Stimulated activated CD4-positive, alpha-beta T cell treated with anti-CD3 and anti-CD28 coated beads, Interleukin-4, amount 100 ng/mL, for 24 hours (primary cell): ENCODE results near the gene RBCK1.
"Not testable (repeated sequence)": the region's sequence is repeated elsewhere in the genome, so short reads cannot be mapped to it uniquely, and the experiment has no call there.

ENCODE experiments used
- DNase-seq: peaks from one replicate; pipeline ENCODE4 v3.0.0-alpha.2; 2020

The RBCK1 gene

GRCh38 chr20:376750-377149 lies 31.3 kb upstream of the RBCK1 start:
- no peak for DNase-seq

DNA sequence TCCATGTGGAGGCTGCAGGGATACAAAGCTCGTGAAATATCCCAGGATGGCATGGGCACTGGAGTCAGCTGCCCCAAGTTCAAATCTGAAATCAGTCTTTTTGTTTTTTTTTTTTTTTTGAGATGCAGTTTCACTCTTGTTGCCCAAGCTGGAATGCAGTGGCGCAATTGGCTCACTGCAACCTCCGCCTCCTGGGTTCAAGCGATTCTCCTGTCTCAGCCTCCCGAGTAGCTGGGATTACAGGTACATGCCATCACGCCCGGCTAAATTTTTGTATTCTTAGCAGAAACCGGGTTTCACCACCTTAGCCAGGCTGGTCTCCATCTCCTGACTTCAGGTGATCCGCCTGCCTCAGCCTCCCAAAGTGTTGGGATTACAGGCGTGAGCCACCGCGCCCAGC lies 30.5 kb upstream of the RBCK1 start:
- DNase-seq: not testable (repeated sequence)

DNA sequence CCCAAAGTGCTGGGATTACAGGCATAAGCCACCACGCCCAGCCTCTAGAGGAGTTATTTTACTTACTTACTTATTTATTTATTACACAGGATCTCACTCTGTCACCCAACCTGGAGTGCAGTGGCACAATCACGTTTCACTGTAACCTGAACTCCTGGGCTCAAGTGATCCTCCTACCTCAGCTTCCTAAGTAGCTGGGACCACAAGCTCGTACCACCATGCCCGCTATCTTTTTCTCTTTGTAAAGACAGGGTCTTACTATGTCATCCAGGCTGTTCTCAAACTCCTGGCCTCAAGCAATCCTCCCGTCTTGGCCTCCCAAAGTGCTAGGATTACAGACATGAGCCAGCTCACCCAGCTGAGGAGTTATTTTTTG lies 29.1 kb upstream of the RBCK1 start:
- DNase-seq: no peak

- peak; percentile 74 for DNase-seq
Measured at GRCh38 chr20:380763-381580, 27.1 kb upstream of the RBCK1 start.

GRCh38 chr20:381581-382290 lies 26.4 kb upstream of the RBCK1 start:
- DNase-seq: peak; percentile 67

GRCh38 chr20:382291-383115 lies 25.6 kb upstream of the RBCK1 start:
- no peak for DNase-seq

- no peak for DNase-seq
Measured at GRCh38 chr20:383889-384288, 24.2 kb upstream of the RBCK1 start.

GRCh38 chr20:384723-385122 lies 23.4 kb upstream of the RBCK1 start:
- no peak for DNase-seq

GRCh38 chr20:385448-385847 lies 22.7 kb upstream of the RBCK1 start:
- DNase-seq: no peak

DNA sequence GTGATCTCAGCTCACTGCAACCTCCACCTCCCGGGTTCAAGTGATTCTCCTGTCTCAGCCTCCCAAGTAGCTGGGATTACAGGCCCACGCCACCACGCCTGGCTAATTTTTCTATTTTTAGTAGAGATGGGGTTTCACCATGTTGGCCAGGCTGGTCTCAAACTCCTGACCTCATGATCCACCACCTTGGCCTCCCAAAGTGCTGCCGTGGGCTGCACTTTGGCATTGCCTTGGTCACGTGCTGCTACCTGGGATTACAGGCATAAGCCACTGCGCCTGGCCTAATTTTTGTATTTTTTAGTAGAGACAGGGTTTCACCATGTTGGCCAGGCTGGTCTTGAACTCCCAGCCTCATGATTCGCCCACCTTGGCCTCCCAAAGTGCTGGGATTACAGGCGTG lies 21.5 kb upstream of the RBCK1 start:
- DNase-seq: not testable (repeated sequence)

GRCh38 chr20:387520-387919 lies 20.6 kb upstream of the RBCK1 start:
- no peak for DNase-seq

- no peak for DNase-seq
Measured at GRCh38 chr20:388034-388994, 19.8 kb upstream of the RBCK1 start.

- DNase-seq: no peak
Measured at GRCh38 chr20:389220-389619, 18.9 kb upstream of the RBCK1 start.

DNA sequence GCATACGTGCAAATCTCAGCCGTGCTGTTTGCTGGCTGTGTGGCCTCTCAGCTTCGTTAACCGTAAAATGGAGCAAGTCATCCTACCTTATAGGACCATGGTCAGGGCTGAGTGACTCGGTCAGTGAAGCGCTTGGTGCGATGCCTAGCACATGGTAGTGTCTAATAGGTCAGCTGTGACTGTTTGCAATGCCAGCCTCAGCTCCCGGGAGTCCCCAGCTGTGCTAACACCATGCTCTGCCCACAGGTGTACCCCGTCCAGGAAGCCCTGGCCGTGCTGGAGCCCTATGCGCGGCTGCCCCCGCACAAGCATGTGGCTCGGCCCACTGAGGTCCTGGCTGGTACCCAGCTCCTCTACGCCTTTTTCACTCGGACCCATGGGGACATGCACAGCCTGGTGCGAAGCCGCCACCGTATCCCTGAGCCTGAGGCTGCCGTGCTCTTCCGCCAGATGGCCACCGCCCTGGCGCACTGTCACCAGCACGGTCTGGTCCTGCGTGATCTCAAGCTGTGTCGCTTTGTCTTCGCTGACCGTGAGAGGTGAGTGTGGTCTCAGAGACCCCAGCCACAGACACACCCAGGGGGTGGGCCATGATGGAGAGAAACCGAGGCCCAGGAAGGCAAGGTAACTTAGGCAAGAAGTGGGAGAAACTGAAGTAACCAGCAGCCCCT lies 16.9 kb upstream of the RBCK1 start:
- no peak for DNase-seq

DNA sequence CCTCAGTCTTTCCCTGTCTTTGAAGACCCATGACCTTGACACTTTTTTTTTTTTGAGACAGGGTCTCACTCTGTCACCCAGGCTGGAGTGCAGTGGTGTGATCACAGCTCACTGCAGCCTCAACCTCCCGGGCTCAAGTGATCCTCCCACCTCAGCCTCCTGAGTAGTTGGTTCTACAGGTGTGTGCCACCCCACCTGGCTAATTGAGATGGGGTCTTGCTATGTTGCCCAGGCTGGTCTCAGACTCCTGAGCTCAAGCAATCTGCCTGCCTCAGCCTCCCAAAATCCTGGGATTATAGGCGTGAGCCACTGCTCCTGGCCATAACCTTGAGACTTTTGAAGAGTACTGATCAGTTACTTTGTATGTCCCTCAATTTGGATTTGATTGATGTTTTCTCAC lies 14.8 kb upstream of the RBCK1 start:
- not testable (repeated sequence) for DNase-seq

- no peak for DNase-seq
Measured at GRCh38 chr20:396252-396618, 11.9 kb upstream of the RBCK1 start.

DNA sequence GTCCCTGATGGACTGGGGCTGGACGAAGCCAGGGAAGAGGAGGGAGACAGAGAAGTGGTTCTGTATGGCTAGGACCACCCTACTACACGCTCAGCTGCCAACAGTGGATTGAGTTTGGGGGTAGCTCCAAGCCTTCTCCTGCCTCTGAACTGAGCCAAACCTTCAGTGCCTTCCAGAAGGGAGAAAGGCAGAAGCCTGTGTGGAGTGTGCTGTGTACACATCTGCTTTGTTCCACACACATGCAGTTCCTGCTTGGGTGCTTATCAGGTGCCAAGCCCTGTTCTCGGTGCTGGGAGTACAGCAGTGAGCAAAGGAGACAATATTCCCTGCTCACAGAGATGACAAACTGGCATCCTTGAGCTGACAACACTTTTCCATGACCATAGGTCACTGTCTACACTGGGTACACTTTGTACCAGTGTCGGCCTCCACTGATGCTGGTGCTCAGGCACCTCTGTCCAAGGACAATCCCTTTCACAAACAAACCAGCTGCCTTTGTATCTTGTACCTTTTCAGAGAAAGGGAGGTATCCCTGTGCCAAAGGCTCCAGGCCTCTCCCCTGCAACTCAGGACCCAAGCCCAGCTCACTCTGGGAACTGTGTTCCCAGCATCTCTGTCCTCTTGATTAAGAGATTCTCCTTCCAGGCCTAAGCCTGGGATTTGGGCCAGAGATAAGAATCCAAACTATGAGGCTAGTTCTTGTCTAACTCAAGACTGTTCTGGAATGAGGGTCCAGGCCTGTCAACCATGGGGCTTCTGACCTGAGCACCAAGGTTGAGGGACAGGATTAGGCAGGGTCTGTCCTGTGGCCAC lies 11.3 kb upstream of the RBCK1 start:
- DNase-seq: no peak

DNA sequence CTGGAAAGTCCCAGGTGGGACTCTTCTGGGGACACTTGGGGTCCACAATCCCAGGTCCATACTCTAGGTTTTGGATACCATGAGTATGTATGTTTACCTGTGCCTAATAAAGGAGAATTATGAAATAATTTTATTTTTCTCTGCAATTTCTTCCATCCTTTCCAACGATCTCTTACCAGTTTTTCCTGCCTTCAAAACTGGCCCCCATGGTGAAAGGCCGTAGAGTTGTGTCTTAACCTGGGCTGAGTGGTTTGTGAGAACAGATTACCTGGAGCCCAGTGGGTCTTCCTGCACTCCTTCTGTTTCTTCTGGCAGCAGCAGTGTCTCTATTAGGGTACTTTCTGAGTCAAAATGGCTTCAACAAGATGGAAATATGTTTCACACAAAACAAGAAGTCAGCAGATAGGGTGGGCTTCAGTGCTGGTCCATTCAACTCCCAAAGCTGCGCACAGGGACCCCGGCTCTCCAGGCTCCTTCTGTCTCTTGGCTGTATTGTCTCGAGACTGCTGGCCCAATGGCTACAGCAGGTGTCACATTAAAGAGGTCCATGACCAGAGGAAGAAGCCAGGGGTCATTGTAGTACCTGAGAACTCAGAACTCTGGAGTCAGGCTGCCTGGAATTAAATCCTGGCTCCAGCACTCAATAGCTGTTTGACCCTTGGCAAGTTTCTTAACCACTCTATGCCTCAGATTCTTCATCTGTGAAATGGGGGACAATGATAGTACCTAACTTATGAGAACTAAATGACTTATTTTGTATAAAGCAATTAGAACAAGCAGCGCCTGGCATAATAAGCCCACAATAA lies 10.5 kb upstream of the RBCK1 start:
- no peak for DNase-seq

DNA sequence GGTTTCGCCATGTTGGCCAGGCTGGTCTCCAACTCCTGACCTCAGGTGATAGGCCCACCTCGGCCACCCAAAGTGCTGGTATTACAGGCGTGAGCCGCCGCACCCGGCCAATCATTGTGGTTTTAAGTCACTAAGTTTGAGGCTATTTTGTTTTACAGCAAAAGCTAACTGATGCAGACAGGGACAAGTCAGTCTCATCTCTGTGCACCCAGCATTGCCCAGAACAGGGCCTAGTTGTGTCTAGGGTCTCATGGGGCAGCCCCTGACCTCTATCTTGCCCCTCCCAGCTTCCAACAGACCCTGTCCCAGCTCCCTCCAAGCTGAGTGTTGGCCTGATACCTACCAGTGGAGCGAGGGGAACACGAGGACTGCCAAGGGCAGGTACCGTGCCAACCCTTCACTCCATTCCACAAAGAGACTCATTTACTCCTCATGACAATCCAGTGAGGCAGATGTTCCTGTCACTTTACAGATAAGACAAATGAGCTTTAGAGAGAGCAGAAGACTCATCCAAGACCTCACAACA lies 8.9 kb upstream of the RBCK1 start:
- DNase-seq: no peak

- no peak for DNase-seq
Measured at GRCh38 chr20:400128-400453, 8.0 kb upstream of the RBCK1 start.
